K562 (cell line): ENCODE measurements around the gene TPX2. TPM values are rescaled to one million over a fixed set of nuclear protein-coding genes. Genes with fewer than 3 reads are reported as not detected.

Experiments used
- KDM1A ChIP-seq, 2 experiments: fragments of 450-650 bp; IDR thresholded peaks; 2 replicates each; pipeline ENCODE4 v1.6.1; 2016; ENCODE audit warnings: mild to moderate bottlenecking in 2 of 2
- KLF1 ChIP-seq: fragments of 450-650 bp; IDR thresholded peaks from 2 replicates; pipeline ENCODE4 v1.6.1; 2016; ENCODE audit warnings: missing genetic modification characterization, missing compliant biosample characterization
- KLF10 ChIP-seq: fragments of 250-450 bp; sonication (Bioruptor Pico); IDR thresholded peaks from 2 replicates; pipeline ENCODE4 v1.6.1; 2021; ENCODE audit warnings: matching md5 sums
- MTA1 ChIP-seq: fragments of 450-650 bp; IDR thresholded peaks from 2 replicates; pipeline ENCODE4 v1.6.1; 2017; ENCODE audit warnings: borderline replicate concordance
- SRSF9 ChIP-seq: fragments of 200-400 bp; formaldehyde crosslinking; IDR thresholded peaks from 2 replicates; pipeline ENCODE4 v1.6.1; 2017; ENCODE audit warnings: low read depth, low read length, borderline replicate concordance
- USF2 ChIP-seq: sonication (generic); formaldehyde crosslinking; IDR thresholded peaks from 2 replicates; pipeline ENCODE4 v1.5.0; 2020; ENCODE audit warnings: missing genetic modification reagents
- ZBTB26 ChIP-seq: fragments of 450-650 bp; formaldehyde crosslinking; IDR thresholded peaks from 2 replicates; pipeline ENCODE4 v1.4.0; 2022; ENCODE audit warnings: missing genetic modification characterization
- ZBTB33 ChIP-seq: sonication (generic); formaldehyde crosslinking; IDR thresholded peaks from 2 replicates; pipeline ENCODE4 v1.8.1; 2023; ENCODE audit warnings: mild to moderate bottlenecking, missing genetic modification reagents
- ZFP30 ChIP-seq: fragments of 250-450 bp; sonication (Bioruptor Pico); IDR thresholded peaks from 2 replicates; pipeline ENCODE4 v1.8.0; 2022; ENCODE audit warnings: moderate library complexity, mild to moderate bottlenecking, inconsistent platforms, borderline replicate concordance
- ZNF124 ChIP-seq: sonication (generic); formaldehyde crosslinking; IDR thresholded peaks from 2 replicates; pipeline ENCODE4 v1.8.1; 2022; ENCODE audit warnings: missing genetic modification reagents
- polyA plus RNA-seq, 8 experiments: library from polyadenylated mRNA; depleted of rRNA in 4 of 8; stranded (reverse) in 5 of 8; unstranded in 3 of 8; fragments of >200 nt; fragmentation: Nextera tagmentation in 2 of 8; fragmentation: Illumina TruSeq in 1 of 8; extraction: Ambion mirVana in 2 of 8; extraction: Trizol in 1 of 8; gene quantifications; 2 replicates each; pipeline versions ENCODE4 v1.2.1 to v1.2.3, GENCODE V29; 2011 to 2014; ENCODE audit warnings: inconsistent platforms in 1 of 8, missing spikeins in 1 of 8
- total RNA-seq, 7 experiments: library from RNA; depleted of rRNA in 6 of 7; stranded (reverse); fragments of >200 nt in 6 of 7; fragmentation: Illumina TruSeq in 2 of 7; extraction: Trizol in 2 of 7; gene quantifications; 2 replicates each; pipeline versions ENCODE4 v1.2.1 to v1.2.3, GENCODE V29; 2011 to 2021; ENCODE audit warnings: low replicate concordance in 1 of 7
- TF ChIP-seq, protein P1 (sequence below): sonication (generic); formaldehyde crosslinking; IDR thresholded peaks from 2 replicates; pipeline ENCODE4 v1.8.0; 2022; ENCODE audit warnings: mild to moderate bottlenecking, missing genetic modification reagents, borderline replicate concordance
- TF ChIP-seq, protein P2 (sequence below): fragments of 450-650 bp; IDR thresholded peaks from 2 replicates; pipeline ENCODE4 v1.6.1; 2016; ENCODE audit warnings: low read depth

The TPX2 gene
- total and polyA plus RNA-seq, 9 of the 15 experiments (the other 6 are each of a cell fraction or from before 2014, with no cell fraction given): 48.0 to 241 (median 133) TPM

GRCh38 chr20:31698803-31699718, 40.0 kb upstream of the TPX2 start (continued):
- TF ChIP-seq ZBTB33 (CRISPR knock-in tag) (no peak), SRSF9 (no peak), KLF10 (no peak), KLF1 (no peak), KDM1A (IDR thresholded peaks at IDR 0.05) (no peak), USF2 (CRISPR knock-in tag) (no peak), MTA1 (no peak), ZFP30 (no peak), ZBTB26 (no peak), ZNF124 (CRISPR knock-in tag) (no peak)
- TF ChIP-seq, protein P1, sequence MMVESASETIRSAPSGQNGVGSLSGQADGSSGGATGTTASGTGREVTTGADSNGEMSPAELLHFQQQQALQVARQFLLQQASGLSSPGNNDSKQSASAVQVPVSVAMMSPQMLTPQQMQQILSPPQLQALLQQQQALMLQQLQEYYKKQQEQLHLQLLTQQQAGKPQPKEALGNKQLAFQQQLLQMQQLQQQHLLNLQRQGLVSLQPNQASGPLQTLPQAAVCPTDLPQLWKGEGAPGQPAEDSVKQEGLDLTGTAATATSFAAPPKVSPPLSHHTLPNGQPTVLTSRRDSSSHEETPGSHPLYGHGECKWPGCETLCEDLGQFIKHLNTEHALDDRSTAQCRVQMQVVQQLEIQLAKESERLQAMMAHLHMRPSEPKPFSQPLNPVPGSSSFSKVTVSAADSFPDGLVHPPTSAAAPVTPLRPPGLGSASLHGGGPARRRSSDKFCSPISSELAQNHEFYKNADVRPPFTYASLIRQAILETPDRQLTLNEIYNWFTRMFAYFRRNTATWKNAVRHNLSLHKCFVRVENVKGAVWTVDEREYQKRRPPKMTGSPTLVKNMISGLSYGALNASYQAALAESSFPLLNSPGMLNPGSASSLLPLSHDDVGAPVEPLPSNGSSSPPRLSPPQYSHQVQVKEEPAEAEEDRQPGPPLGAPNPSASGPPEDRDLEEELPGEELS (CRISPR knock-in tag): no peak
- TF ChIP-seq, protein P2, sequence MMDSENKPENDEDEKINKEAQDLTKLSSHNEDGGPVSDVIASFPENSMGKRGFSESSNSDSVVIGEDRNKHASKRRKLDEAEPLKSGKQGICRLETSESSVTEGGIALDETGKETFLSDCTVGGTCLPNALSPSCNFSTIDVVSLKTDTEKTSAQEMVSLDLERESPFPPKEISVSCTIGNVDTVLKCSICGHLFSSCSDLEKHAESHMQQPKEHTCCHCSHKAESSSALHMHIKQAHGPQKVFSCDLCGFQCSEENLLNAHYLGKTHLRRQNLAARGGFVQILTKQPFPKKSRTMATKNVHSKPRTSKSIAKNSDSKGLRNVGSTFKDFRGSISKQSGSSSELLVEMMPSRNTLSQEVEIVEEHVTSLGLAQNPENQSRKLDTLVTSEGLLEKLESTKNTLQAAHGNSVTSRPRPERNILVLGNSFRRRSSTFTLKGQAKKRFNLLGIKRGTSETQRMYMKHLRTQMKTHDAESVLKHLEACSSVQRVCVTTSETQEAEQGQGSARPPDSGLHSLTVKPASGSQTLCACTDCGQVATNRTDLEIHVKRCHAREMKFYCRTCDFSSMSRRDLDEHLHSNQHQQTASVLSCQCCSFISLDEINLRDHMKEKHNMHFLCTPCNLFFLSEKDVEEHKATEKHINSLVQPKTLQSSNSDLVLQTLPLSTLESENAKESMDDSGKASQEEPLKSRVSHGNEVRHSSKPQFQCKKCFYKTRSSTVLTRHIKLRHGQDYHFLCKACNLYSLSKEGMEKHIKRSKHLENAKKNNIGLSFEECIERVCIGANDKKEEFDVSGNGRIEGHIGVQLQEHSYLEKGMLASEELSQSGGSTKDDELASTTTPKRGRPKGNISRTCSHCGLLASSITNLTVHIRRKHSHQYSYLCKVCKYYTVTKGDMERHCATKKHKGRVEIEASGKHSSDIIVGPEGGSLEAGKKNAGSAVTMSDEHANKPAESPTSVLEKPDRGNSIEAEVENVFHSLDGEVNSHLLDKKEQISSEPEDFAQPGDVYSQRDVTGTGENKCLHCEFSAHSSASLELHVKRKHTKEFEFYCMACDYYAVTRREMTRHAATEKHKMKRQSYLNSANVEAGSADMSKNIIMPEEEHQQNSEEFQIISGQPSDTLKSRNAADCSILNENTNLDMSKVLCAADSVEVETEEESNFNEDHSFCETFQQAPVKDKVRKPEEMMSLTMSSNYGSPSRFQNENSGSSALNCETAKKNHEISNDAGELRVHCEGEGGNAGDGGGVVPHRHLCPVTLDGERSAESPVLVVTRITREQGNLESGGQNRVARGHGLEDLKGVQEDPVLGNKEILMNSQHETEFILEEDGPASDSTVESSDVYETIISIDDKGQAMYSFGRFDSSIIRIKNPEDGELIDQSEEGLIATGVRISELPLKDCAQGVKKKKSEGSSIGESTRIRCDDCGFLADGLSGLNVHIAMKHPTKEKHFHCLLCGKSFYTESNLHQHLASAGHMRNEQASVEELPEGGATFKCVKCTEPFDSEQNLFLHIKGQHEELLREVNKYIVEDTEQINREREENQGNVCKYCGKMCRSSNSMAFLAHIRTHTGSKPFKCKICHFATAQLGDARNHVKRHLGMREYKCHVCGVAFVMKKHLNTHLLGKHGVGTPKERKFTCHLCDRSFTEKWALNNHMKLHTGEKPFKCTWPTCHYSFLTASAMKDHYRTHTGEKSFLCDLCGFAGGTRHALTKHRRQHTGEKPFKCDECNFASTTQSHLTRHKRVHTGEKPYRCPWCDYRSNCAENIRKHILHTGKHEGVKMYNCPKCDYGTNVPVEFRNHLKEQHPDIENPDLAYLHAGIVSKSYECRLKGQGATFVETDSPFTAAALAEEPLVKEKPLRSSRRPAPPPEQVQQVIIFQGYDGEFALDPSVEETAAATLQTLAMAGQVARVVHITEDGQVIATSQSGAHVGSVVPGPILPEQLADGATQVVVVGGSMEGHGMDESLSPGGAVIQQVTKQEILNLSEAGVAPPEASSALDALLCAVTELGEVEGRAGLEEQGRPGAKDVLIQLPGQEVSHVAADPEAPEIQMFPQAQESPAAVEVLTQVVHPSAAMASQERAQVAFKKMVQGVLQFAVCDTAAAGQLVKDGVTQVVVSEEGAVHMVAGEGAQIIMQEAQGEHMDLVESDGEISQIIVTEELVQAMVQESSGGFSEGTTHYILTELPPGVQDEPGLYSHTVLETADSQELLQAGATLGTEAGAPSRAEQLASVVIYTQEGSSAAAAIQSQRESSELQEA: no peak
